Thymus (tissue), 11 donors: Measurements from ENCODE around the gene ITM2C. TPM values are rescaled to one million over a fixed set of nuclear protein-coding genes. Genes with fewer than 3 reads are reported as not detected.

ENCODE experiments used
- DNase-seq, 9 donors: peaks; one replicate each; pipeline ENCODE4 v3.0.0-alpha.2; 2013; ENCODE audit warnings: low spot score in 9 of 9, low read depth in 6 of 9, missing footprints in 1 of 9
- H3K27ac ChIP-seq, 2 donors: one replicate each; pipeline ENCODE4 v1.5.1; 2013; ENCODE audit warnings: control low read depth in 1 of 2, low read depth in 1 of 2, low read length in 1 of 2, mild to moderate bottlenecking in 1 of 2, moderate library complexity in 1 of 2
- H3K27me3 ChIP-seq, 2 donors: one replicate each; pipeline ENCODE4 v1.5.1; 2013; ENCODE audit warnings: low read length in 1 of 2; ENCODE audit not compliant: control insufficient read depth in 2 of 2, insufficient read depth in 1 of 2
- H3K36me3 ChIP-seq, 2 donors: one replicate each; pipeline ENCODE4 v1.5.1; 2013; ENCODE audit warnings: low read length in 1 of 2, mild to moderate bottlenecking in 1 of 2, moderate library complexity in 1 of 2; ENCODE audit not compliant: control insufficient read depth in 2 of 2, insufficient read depth in 2 of 2
- H3K4me1 ChIP-seq, 2 donors: one replicate each; pipeline ENCODE4 v1.5.1; 2013; ENCODE audit warnings: low read length in 2 of 2; ENCODE audit not compliant: control insufficient read depth in 2 of 2, insufficient read depth in 2 of 2
- H3K4me3 ChIP-seq, 2 donors: one replicate each; pipeline ENCODE4 v1.5.1; 2013; ENCODE audit warnings: low read length in 2 of 2, control low read depth in 1 of 2, mild to moderate bottlenecking in 1 of 2
- H3K9me3 ChIP-seq, 2 donors: one replicate each; pipeline ENCODE4 v1.5.1; 2013; ENCODE audit warnings: low read length in 1 of 2, mild to moderate bottlenecking in 1 of 2; ENCODE audit not compliant: control insufficient read depth in 2 of 2, insufficient read depth in 1 of 2
- WGBS: extraction: QIAGEN DNeasy Blood & Tissue Kit; methylation state at CpG from one replicate; pipeline ENCODE4 v1.1.7; 2013; 5-methylcytosine and 5-hydroxymethylcytosine counted together
- polyA plus RNA-seq: library from polyadenylated mRNA; stranded (reverse); fragments of 200-250 nt; gene quantifications from one replicate; pipeline ENCODE4 v1.2.3, GENCODE V29; 2013
- total RNA-seq: library from RNA; stranded (reverse); fragments of 120-200 nt; gene quantifications from one replicate; pipeline ENCODE4 v1.2.4, GENCODE V29; 2013
- donor health status: healthy.

Gene ITM2C
- total and polyA plus RNA-seq, 2 donors = 79.4 to 154 TPM

DNA sequence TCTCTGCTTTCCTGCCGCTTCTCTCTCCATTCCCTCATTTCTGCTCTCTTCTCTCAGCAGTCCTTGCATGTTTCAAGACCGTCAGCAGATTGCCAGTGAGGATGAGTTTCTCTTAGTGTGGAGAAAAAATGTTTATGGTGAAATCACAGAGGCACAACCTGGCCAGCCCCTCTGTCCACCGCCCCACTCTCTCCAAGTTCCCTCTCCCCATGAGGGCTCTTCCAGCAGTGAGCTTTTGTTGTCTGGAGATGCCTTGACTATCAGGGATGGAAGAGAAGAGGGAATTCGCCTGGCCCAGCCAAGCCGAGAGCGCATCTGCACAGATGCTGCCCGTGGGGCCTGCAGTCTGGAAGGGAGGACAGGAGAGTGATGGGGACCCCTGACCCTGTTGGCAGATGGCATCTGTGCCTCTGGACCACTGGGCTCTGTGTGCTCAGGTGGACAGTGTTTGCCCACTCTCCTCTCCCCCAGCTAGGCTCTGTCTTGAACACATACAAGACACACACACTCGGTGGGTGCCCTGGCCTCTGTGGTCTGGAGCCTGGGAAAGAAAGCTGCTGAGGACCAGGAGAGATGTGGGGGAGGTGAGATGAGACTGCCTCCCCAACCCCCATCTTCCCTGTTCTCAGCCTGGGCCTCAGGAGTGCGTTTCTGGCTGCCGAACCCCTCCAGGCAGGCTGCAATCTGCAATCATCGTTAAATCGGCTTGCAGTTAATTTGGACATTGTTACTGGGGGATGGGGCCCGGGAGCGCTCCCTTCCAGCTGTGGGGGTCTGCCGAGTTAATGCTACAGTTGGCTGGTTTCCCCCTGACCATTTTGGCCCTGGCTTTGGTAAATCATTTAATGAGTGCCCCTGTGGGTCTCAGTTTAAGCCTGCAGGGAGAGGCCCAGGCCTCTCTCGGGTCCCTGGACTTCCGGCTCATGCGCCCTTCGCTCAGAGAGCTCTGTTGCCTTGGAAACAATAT lies 4.5 kb downstream of the ITM2C start:
- Histone ChIP-seq H3K27ac (peak overlapping the region; percentile 12 to 50), H3K27me3 (peaks cover 0 to 3% of the 10 kb centered on the region in 2 donors), H3K36me3 (peaks cover 22 to 38% of the 10 kb centered on the region in 2 donors), H3K4me1 (peaks cover 36 to 90% of the 10 kb centered on the region in 2 donors), H3K9me3 (peaks cover 0 to 4% of the 10 kb centered on the region in 2 donors), H3K4me3 (no peak overlapping the region)
- DNase-seq = no peak
- WGBS = 73% methylated on average over 19 of the region's 19 CpGs

DNA sequence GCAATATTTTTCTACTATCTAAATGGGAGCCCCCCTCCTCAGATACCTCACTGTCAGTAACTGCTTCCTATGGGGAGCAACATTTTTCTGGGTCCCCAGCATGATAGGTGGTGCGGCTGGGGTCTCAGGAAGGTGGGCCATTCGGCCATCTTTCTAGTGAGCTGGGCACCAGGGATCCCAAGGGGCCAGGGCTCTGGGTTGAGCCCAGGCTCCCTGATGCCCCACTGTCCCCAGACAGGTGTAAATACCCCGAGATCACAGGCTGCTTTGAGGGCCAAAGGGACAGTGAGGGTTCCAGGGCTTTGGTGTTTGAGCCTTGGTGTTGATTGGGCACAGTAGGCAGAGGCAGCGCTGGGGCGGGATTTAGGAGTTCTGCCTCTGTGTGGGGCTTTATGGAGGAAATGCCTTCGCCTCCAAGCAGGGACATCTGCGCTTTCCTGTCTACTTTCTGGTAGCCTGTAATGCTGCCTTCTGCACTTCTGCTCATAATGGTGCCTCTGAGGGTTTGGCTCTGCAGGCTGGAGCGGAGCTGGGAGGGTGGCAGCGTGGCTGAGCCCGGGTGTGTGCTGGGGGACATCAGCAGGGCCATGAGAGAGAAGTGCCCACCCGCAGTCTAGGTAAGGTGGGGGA lies 5.3 kb downstream of the ITM2C start:
- Histone ChIP-seq H3K27me3 (no peaks in the 10 kb centered on the region), H3K4me1 (peaks cover 34 to 90% of the 10 kb centered on the region in 2 donors), H3K4me3 (no peak overlapping the region), H3K9me3 (no peaks in the 10 kb centered on the region), H3K36me3 (peaks cover 30 to 46% of the 10 kb centered on the region in 2 donors), H3K27ac (peak overlapping the region; percentile 48 to 81)
- WGBS = 33% methylated on average over 11 of the region's 11 CpGs
- peak in 1 of 9 donors; percentile 56 for DNase-seq

DNA sequence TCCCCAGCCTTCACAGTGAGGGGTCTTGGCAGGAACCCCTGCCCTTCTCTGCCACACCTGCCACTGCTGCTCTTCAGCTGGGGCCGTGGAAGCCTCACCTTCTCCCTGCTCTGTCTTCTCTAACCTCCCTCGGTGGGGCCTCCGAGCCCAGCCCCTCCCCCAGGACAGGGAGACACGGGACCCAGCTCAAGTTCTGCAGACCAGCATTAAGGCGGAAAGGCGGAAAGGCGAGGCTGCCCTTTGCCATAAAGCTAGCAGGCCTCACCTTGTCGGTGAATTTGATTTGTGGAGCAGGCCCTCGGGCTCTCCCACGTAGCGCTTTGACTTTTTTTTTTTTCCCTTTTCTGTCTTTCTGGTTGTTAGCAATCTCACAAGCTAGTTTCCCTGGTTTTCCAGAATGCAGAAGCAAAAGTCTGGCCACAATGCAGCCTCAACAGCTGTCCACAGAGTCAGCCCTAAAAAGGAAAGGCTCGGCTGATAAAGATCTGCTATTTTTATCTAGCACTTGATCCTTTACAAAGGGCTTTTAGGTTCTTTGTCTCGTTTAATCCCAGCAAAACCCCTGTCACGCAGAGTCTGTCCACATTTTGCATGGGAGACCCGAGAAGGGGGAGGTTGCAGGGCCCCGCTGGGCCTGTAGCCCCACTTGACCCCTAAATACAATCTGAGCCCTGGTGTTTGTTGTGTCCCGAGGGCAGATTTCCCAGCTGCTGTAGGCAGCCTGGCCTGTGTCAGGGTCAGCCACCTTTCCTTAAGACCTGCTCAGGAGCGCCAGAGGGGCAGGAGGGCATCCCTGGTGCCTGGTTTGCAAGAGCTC lies 6.0 kb downstream of the ITM2C start:
- Histone ChIP-seq H3K4me3 (no peak overlapping the region), H3K27me3 (no peaks in the 10 kb centered on the region), H3K36me3 (peaks cover 37 to 54% of the 10 kb centered on the region in 2 donors), H3K9me3 (no peaks in the 10 kb centered on the region), H3K4me1 (peaks cover 34 to 91% of the 10 kb centered on the region in 2 donors), H3K27ac (peak overlapping the region in 1 of 2 donors; percentile 81)
- peak in 1 of 9 donors; percentile 41 for DNase-seq
- 34% methylated on average over 18 of the region's 18 CpGs for WGBS

GRCh38 chr2:230871361-230872150 lies 6.8 kb downstream of the ITM2C start:
- no peaks in the 10 kb centered on the region for H3K9me3 ChIP-seq
- H3K4me1 ChIP-seq = peaks cover 35 to 91% of the 10 kb centered on the region in 2 donors
- no peak overlapping the region for H3K27ac ChIP-seq
- no peak overlapping the region for H3K4me3 ChIP-seq
- H3K27me3 ChIP-seq = no peaks in the 10 kb centered on the region
- WGBS = 85% methylated on average over 17 of the region's 17 CpGs
- H3K36me3 ChIP-seq = peaks cover 44 to 60% of the 10 kb centered on the region in 2 donors
- DNase-seq = no peak

DNA sequence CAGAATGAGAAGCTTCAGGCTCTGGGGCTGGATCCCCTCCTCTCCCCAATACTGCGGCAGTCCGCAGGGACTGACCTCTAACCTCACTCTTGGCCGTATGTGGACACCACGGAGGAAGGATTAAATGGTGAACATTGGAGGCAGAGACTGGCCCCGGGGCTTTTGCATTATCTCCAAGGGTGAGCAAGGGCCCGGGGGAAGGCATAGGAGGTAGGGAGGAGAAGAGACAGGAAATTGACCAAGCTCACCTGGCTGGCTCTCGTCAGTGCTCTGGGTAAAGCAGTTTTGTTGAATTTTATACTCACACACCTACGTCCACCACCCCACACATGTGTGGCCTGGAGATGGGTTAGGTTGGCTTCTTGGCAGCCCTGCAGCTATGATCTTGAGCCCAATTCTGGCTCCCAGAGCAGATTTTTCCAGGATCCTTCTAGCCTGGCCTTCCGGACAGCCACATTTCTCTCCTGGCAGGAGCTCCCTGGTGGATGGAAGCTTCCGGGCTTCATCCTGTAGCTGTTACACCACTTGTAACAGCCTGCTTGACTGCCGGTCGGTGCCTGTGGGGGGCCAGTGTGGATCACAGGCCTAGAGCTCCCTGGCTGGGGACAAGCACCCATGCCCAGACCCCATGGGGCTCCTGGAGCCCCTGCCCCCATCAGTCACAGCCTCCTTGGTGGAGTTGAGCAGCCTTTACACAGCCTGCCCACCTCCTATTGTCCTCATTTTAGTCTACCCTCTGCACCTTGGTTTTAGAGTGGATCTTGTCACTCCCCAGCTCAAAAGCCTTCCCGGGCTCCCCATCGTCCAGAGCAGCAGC lies 7.6 kb downstream of the ITM2C start:
- Histone ChIP-seq H3K4me1 (peaks cover 42 to 91% of the 10 kb centered on the region in 2 donors), H3K27ac (peak overlapping the region in 1 of 2 donors; percentile 51), H3K27me3 (no peaks in the 10 kb centered on the region), H3K36me3 (peaks cover 52 to 68% of the 10 kb centered on the region in 2 donors), H3K9me3 (no peaks in the 10 kb centered on the region), H3K4me3 (no peak overlapping the region)
- DNase-seq = no peak
- 95% methylated on average over 14 of the region's 14 CpGs for WGBS

- H3K27me3 ChIP-seq = no peaks in the 10 kb centered on the region
- WGBS = 85% methylated on average over 21 of the region's 21 CpGs
- H3K9me3 ChIP-seq = no peaks in the 10 kb centered on the region
- H3K36me3 ChIP-seq = peaks cover 60 to 75% of the 10 kb centered on the region in 2 donors
- DNase-seq = peak in 1 of 9 donors; percentile 43
- H3K4me1 ChIP-seq = peaks cover 43 to 91% of the 10 kb centered on the region in 2 donors
- H3K4me3 ChIP-seq = no peak overlapping the region
- peak overlapping the region in 1 of 2 donors; percentile 51 for H3K27ac ChIP-seq
These were observed 8.4 kb downstream of the ITM2C start for GRCh38 chr2:230872968-230873660.

DNA sequence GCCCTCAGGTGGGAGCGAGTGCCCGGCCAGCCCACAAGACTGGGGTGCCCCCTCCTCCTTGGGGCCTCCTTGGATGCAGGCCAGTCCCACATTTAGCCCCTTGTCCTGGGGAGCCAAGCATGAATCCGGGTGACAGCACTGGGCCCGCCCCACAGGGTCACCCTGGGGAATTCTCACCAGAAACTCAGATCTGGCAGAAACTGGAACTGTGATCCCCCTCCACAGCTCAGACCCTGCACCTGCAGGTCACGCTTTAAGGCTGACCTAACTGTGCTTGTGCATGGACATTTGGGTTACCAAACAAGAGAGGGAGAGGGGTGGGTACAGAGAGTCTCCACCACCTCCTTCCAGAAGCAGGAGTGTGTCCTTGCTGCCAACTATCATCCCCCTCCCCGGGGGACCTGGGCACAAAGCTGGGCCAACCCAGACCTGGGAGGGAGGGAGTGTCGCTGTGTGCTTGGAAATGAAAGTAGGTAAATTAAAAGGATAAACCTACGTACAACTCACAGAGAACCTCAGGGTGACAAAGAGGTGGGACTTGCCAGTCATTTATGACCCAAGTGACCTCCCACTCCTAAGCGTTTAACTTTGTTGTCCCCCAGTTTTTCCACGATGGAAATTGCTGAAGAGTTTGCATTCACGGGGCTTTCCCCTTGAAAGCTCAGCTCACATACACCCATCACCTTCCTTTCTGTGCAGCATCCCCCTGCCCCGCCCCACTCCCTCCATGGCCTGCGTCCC lies 9.1 kb downstream of the ITM2C start:
- H3K27me3 ChIP-seq = no peaks in the 10 kb centered on the region
- peaks cover 67 to 80% of the 10 kb centered on the region in 2 donors for H3K36me3 ChIP-seq
- no peaks in the 10 kb centered on the region for H3K9me3 ChIP-seq
- no peak overlapping the region for H3K4me3 ChIP-seq
- H3K4me1 ChIP-seq = peaks cover 42 to 91% of the 10 kb centered on the region in 2 donors
- no peak for DNase-seq
- WGBS = 93% methylated on average over 13 of the region's 13 CpGs
- H3K27ac ChIP-seq = no peak overlapping the region
